Mesenchymal stem cell (in vitro differentiated cells and primary cell): Measurements from ENCODE around the gene ABCA6.

Experiments used
- DNase-seq: peaks from one replicate; pipeline ENCODE4 v3.0.0-alpha.2; 2013
- H2AFZ ChIP-seq: one replicate; pipeline ENCODE4 v1.6.1; 2013; ENCODE audit warnings: low read depth, mild to moderate bottlenecking, control low read depth, inconsistent platforms, low read length, moderate library complexity
- H2AK5ac ChIP-seq: 2 replicates; pipeline ENCODE4 v1.6.1; 2013; ENCODE audit warnings: low read length, moderate library complexity, mild to moderate bottlenecking, inconsistent platforms; ENCODE audit not compliant: severe bottlenecking
- H2BK120ac ChIP-seq: one replicate; pipeline ENCODE4 v1.6.1; 2013; ENCODE audit warnings: low read depth, mild to moderate bottlenecking, inconsistent platforms, low read length, moderate library complexity
- H2BK12ac ChIP-seq, 2 experiments: one replicate each; pipeline ENCODE4 v1.6.1; 2013; ENCODE audit warnings: inconsistent platforms in 2 of 2, low read length in 2 of 2, mild to moderate bottlenecking in 2 of 2, moderate library complexity in 2 of 2, control low read depth in 1 of 2
- H2BK15ac ChIP-seq: one replicate; pipeline ENCODE4 v1.6.1; 2013; ENCODE audit warnings: mild to moderate bottlenecking, low read depth, inconsistent platforms; ENCODE audit not compliant: poor library complexity, severe bottlenecking
- H2BK5ac ChIP-seq: 2 replicates; pipeline ENCODE4 v1.6.1; 2013; ENCODE audit warnings: low read depth, mild to moderate bottlenecking, low read length, control low read depth, inconsistent platforms; ENCODE audit not compliant: poor library complexity, severe bottlenecking
- H3K14ac ChIP-seq, 2 experiments: one replicate each; pipeline ENCODE4 v1.6.1; 2013; ENCODE audit warnings: inconsistent platforms in 2 of 2, low read length in 2 of 2, control low read depth in 1 of 2, mild to moderate bottlenecking in 1 of 2, moderate library complexity in 1 of 2
- H3K18ac ChIP-seq, 2 experiments: one replicate each; pipeline ENCODE4 v1.6.1; 2013; ENCODE audit warnings: inconsistent platforms in 2 of 2, low read length in 2 of 2, control low read depth in 1 of 2, low read depth in 1 of 2, mild to moderate bottlenecking in 1 of 2
- H3K23ac ChIP-seq, 2 experiments: one replicate each; pipeline ENCODE4 v1.6.1; 2013; ENCODE audit warnings: inconsistent platforms in 2 of 2, low read length in 2 of 2, mild to moderate bottlenecking in 2 of 2, moderate library complexity in 2 of 2, control low read depth in 1 of 2
- H3K27ac ChIP-seq: 2 replicates; pipeline ENCODE4 v1.5.1; 2013; ENCODE audit warnings: mild to moderate bottlenecking, moderate library complexity, low read length, control low read depth, inconsistent platforms; ENCODE audit not compliant: poor library complexity, severe bottlenecking
- H3K27me3 ChIP-seq, 2 experiments: 2 replicates each; pipeline versions ENCODE4 v1.6.1 to v1.7.0; 2013; ENCODE audit warnings: low read length in 2 of 2, mild to moderate bottlenecking in 2 of 2, moderate library complexity in 2 of 2, control low read depth in 1 of 2, inconsistent platforms in 1 of 2; ENCODE audit not compliant: control insufficient read depth in 1 of 2, insufficient read depth in 1 of 2
- H3K36me3 ChIP-seq, 2 experiments: 2 replicates each; pipeline versions ENCODE4 v1.6.1 to v1.7.0; 2013; ENCODE audit warnings: low read length in 2 of 2, control low read depth in 1 of 2, inconsistent platforms in 1 of 2, low read depth in 1 of 2, mild to moderate bottlenecking in 1 of 2; ENCODE audit not compliant: insufficient read depth in 2 of 2, control insufficient read depth in 1 of 2
- H3K4ac ChIP-seq, 2 experiments: one replicate each; pipeline ENCODE4 v1.6.1; 2013; ENCODE audit warnings: inconsistent platforms in 2 of 2, low read length in 2 of 2, mild to moderate bottlenecking in 2 of 2, moderate library complexity in 2 of 2, control low read depth in 1 of 2, low read depth in 1 of 2
- H3K4me1 ChIP-seq: 2 replicates; pipeline ENCODE4 v1.6.1; 2013; ENCODE audit warnings: low read depth, low read length, control low read depth; ENCODE audit not compliant: control insufficient read depth, insufficient read depth
- H3K4me2 ChIP-seq: 2 replicates; pipeline ENCODE4 v1.6.1; 2013; ENCODE audit warnings: low read length, mild to moderate bottlenecking, inconsistent platforms; ENCODE audit not compliant: poor library complexity, severe bottlenecking
- H3K4me3 ChIP-seq, 2 experiments: 2 replicates each; pipeline versions ENCODE4 v1.5.1 to v1.7.0; 2013; ENCODE audit warnings: low read length in 2 of 2, mild to moderate bottlenecking in 2 of 2, control low read depth in 1 of 2, low read depth in 1 of 2; ENCODE audit not compliant: insufficient read depth in 1 of 2
- H3K79me1 ChIP-seq: replicated peaks from 2 replicates; pipeline ENCODE4 v1.6.1; 2013; ENCODE audit warnings: mild to moderate bottlenecking, control low read depth, low read length, inconsistent platforms; ENCODE audit not compliant: poor library complexity, severe bottlenecking
- H3K9ac ChIP-seq: 2 replicates; pipeline ENCODE4 v1.7.0; 2013; ENCODE audit warnings: mild to moderate bottlenecking, low read length, moderate library complexity
- H3K9me3 ChIP-seq: 2 replicates; pipeline ENCODE4 v1.7.0; 2013; ENCODE audit warnings: mild to moderate bottlenecking, low read length; ENCODE audit not compliant: control insufficient read depth
- H4K8ac ChIP-seq: one replicate; pipeline ENCODE4 v1.6.1; 2013; ENCODE audit warnings: inconsistent platforms, mild to moderate bottlenecking, low read length, moderate library complexity
- H4K91ac ChIP-seq: one replicate; pipeline ENCODE4 v1.6.1; 2013; ENCODE audit warnings: mild to moderate bottlenecking, low read length, inconsistent platforms
- WGBS: methylation state at CpG from one replicate; pipeline ENCODE4 v1.1.7; 2013; ENCODE audit warnings: mixed read lengths; 5-methylcytosine and 5-hydroxymethylcytosine counted together

Gene ABCA6

DNA sequence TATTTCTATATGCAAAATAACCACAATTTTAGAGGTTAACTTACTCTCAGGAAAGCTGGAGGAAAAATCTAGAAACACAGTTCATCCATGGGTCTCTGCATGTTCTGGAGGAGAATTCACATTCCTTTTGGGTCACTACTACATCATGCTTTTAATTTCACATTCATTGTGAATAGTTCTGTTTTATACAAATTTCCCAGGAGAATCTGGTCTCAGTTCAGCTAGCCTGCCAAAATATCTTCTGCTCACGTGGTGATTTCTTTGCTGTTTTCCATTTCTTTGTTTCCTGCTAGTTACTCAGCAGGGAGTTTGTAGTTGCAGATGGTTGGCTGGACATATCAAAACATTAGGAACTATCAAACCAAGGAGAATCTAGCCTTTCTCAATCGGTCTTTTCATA lies 80.9 kb downstream of the ABCA6 start, which contains the start of gene ABCA9:
TSS of gene ABCA9 (minus strand) at position 106 of the 400 bp plus-strand sequence. CDS start 9,801 bp downstream, outside the sequence.
- Histone ChIP-seq H2AFZ (no peak within 1 kb of the TSS), H3K27me3 (no peaks in the 10 kb centered on the region), H3K27ac (no peak within 1 kb of the TSS), H3K36me3 (peaks cover 0 to 37% of the 10 kb centered on the region in 2 experiments), H3K4me3 (peak within 1 kb of the TSS in 1 of 2 experiments; percentile 77), H3K79me1 (no peaks in the 10 kb centered on the region), H3K9ac (peak within 1 kb of the TSS; percentile 94), H4K8ac (no peak within 1 kb of the TSS), H3K4me1 (no peaks in the 10 kb centered on the region), H3K23ac (no peak within 1 kb of the TSS), H2BK120ac (peak within 1 kb of the TSS; percentile 34), H3K4ac (no peak within 1 kb of the TSS), H2BK15ac (no peak within 1 kb of the TSS), H3K14ac (no peak within 1 kb of the TSS), H3K9me3 (peaks cover 9% of the 10 kb centered on the region), H3K18ac (no peak within 1 kb of the TSS), H3K4me2 (no peak within 1 kb of the TSS), H2AK5ac (no peak within 1 kb of the TSS), H4K91ac (no peak within 1 kb of the TSS), H2BK5ac (no peak within 1 kb of the TSS), H2BK12ac (peak within 1 kb of the TSS in 1 of 2 experiments; percentile 34)
- no peak for DNase-seq
- 80% methylated on average over 1 of the region's 2 CpGs for WGBS

DNA sequence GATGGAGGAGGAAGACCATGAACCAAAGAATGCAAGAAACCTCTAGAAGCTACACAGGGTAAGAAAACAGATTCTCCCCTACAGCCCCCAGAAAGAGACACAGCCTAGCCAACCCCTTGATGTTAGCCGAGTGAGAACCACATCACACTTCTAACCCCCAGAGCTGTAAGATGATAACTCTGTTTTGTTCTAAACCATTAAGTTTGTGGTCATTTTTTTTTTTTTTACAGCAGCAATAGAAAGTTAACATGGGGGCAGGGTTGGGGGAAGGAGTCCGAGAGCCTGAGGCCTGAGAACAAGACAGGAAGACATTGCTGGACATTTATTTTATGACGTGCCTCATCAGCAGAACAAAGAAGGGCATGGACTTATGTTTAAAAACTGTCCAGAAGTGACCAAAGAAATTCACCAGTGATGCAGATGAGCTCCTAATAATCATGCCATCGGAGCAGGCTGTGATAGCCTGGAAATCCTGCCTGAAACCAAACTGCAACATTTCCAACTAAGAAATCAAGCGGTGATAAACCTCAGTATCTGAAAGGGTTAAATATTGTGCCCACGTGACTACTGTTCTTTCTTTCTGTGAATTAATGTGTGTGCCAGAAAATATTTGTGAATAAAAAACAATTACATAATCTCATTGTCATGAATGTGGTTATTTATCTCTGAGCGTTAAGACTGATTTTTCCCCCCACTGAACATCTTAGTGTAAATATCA lies 82.1 kb downstream of the ABCA6 start:
- Histone ChIP-seq H2AK5ac (no peak overlapping the region), H4K8ac (no peak overlapping the region), H3K18ac (no peak overlapping the region), H3K14ac (no peak overlapping the region), H3K9me3 (peaks cover 9% of the 10 kb centered on the region), H3K4me1 (no peaks in the 10 kb centered on the region), H2AFZ (no peak overlapping the region), H2BK5ac (no peak overlapping the region), H2BK120ac (no peak overlapping the region), H3K23ac (no peak overlapping the region), H4K91ac (no peak overlapping the region), H3K27me3 (no peaks in the 10 kb centered on the region), H3K4ac (no peak overlapping the region), H3K27ac (no peak overlapping the region), H3K79me1 (no peaks in the 10 kb centered on the region), H3K4me3 (peak overlapping the region in 1 of 2 experiments; percentile 77), H3K4me2 (no peak overlapping the region), H3K36me3 (peaks cover 0 to 44% of the 10 kb centered on the region in 2 experiments), H2BK12ac (peak overlapping the region in 1 of 2 experiments; percentile 34), H2BK15ac (no peak overlapping the region), H3K9ac (peak overlapping the region; percentile 94)
- DNase-seq, result no peak
- WGBS, result 78% methylated on average over 3 of the region's 7 CpGs

DNA sequence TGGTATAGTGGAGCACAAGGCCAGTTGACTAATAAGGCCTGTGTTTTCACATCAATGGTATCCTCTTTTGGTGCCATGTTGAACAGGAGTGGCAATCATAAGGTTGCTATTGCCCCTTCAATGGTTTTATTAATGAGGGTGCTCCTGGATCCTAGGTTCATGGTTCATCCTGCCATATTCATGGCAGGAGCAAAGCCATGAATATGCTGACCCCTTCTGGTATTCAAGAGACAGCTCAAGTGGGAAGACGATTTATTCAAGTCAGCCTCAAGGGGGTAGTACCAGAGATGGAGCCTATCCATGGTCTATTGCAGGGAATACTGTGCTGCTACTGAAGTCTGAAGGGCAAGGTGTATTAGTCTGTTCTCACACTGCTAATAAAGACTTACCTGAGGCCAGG lies 83.5 kb downstream of the ABCA6 start:
- H3K4ac ChIP-seq, result no peak overlapping the region
- H3K18ac ChIP-seq, result no peak overlapping the region

DNA sequence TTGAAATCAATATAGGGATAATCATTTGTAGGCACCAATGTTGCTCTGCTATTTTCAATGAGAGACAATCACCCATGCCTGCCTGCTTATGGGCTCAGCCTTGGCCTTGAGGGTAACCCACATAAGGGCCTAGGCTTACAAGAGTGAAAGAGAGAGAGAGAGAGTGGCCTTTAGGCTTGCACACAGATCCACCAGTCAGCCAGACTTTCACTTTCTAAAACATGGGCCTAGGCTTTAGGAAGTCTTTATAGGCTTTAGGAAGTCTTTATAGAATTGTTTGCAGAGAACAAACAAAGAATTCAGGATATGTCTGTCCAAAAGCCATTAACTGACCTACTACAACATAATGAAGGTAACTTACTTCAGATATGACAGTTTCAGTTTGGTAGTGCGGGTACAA lies 84.4 kb downstream of the ABCA6 start:
- Histone ChIP-seq H3K27me3 (no peaks in the 10 kb centered on the region), H3K4me1 (no peaks in the 10 kb centered on the region), H3K4me3 (peak overlapping the region in 1 of 2 experiments; percentile 22), H3K18ac (no peak overlapping the region), H2BK120ac (no peak overlapping the region), H2BK15ac (no peak overlapping the region), H3K9ac (no peak overlapping the region), H2BK5ac (no peak overlapping the region), H3K14ac (no peak overlapping the region), H3K27ac (no peak overlapping the region), H3K9me3 (peaks cover 9% of the 10 kb centered on the region), H2AK5ac (no peak overlapping the region), H3K23ac (no peak overlapping the region), H2BK12ac (no peak overlapping the region), H3K36me3 (peaks cover 0 to 60% of the 10 kb centered on the region in 2 experiments), H2AFZ (no peak overlapping the region), H3K4ac (no peak overlapping the region), H4K8ac (no peak overlapping the region), H3K4me2 (no peak overlapping the region), H3K79me1 (no peaks in the 10 kb centered on the region), H4K91ac (no peak overlapping the region)
- WGBS, result no CpG with 5 or more reads among the region's 1 CpG
- DNase-seq, result no peak

More for the DNA sequence above, 83.5 kb downstream of the ABCA6 start:
- Histone ChIP-seq H2AK5ac (no peak overlapping the region), H2AFZ (no peak overlapping the region), H3K9me3 (peaks cover 9% of the 10 kb centered on the region), H4K8ac (no peak overlapping the region), H3K4me2 (no peak overlapping the region), H3K27me3 (no peaks in the 10 kb centered on the region), H3K4me1 (no peaks in the 10 kb centered on the region), H3K36me3 (peaks cover 0 to 52% of the 10 kb centered on the region in 2 experiments), H3K9ac (no peak overlapping the region), H3K14ac (no peak overlapping the region), H2BK15ac (no peak overlapping the region), H2BK5ac (no peak overlapping the region), H3K23ac (peak overlapping the region in 1 of 2 experiments; percentile 52), H4K91ac (no peak overlapping the region), H2BK120ac (no peak overlapping the region), H2BK12ac (no peak overlapping the region), H3K27ac (no peak overlapping the region), H3K4me3 (peak overlapping the region in 1 of 2 experiments; percentile 34), H3K79me1 (no peaks in the 10 kb centered on the region)
- no peak for DNase-seq
- WGBS, result 86% methylated on average over 1 of the region's 1 CpG
